ENCODE data around the gene CEBPZOS.

Gene CEBPZOS

GRCh38 chr2:37156857-37157714 lies 39.2 kb upstream of the CEBPZOS start, which contains the start of gene EIF2AK2:
EIF2AK2 (minus strand) TSS chr2:37156980; CDS start chr2:37147806, 9,174 bp downstream.
- DNase-seq (ENCODE audit: low read depth), result peak; percentile 93
- H3K4me3 ChIP-seq (ENCODE audit: low read depth, low read length), result peak within 1 kb of the TSS; percentile 89
- TF ChIP-seq CTCF (IDR thresholded peaks at IDR 0.05; ENCODE audit: insufficient read depth, low read depth, low read length, missing control alignments), result no peak

GRCh38 chr2:37164757-37165156 lies 31.5 kb upstream of the CEBPZOS start:
- H3K4me3 ChIP-seq (ENCODE audit: low read depth, low read length), result no peak overlapping the region
- TF ChIP-seq CTCF (IDR thresholded peaks at IDR 0.05; ENCODE audit: insufficient read depth, low read depth, low read length, missing control alignments), result no peak

GRCh38 chr2:37167636-37168180 lies 28.6 kb upstream of the CEBPZOS start:
- DNase-seq (ENCODE audit: low read depth), result no peak
- TF ChIP-seq CTCF (IDR thresholded peaks at IDR 0.05; ENCODE audit: insufficient read depth, low read depth, low read length, missing control alignments), result no peak
- H3K4me3 ChIP-seq (ENCODE audit: low read depth, low read length), result no peak overlapping the region

More at GRCh38 chr2:37164757-37165156, 31.5 kb upstream of the CEBPZOS start:
- no peak for DNase-seq (ENCODE audit: low read depth)

GRCh38 chr2:37168217-37168981 lies 27.9 kb upstream of the CEBPZOS start:
- no peak overlapping the region for H3K4me3 ChIP-seq (ENCODE audit: low read depth, low read length)
- peak; percentile 50 for DNase-seq (ENCODE audit: low read depth)
- TF ChIP-seq CTCF (IDR thresholded peaks at IDR 0.05; ENCODE audit: insufficient read depth, low read depth, low read length, missing control alignments), result peak; percentile 68

GRCh38 chr2:37171624-37171950 lies 24.7 kb upstream of the CEBPZOS start:
- no peak for DNase-seq (ENCODE audit: low read depth)
- TF ChIP-seq CTCF (IDR thresholded peaks at IDR 0.05; ENCODE audit: insufficient read depth, low read depth, low read length, missing control alignments), result no peak
- H3K4me3 ChIP-seq (ENCODE audit: low read depth, low read length), result no peak overlapping the region

GRCh38 chr2:37173741-37174140 lies 22.6 kb upstream of the CEBPZOS start:
- no peak overlapping the region for H3K4me3 ChIP-seq (ENCODE audit: low read depth, low read length)
- no peak for DNase-seq (ENCODE audit: low read depth)
- no peak for TF ChIP-seq CTCF (IDR thresholded peaks at IDR 0.05; ENCODE audit: insufficient read depth, low read depth, low read length, missing control alignments)
